HepG2 (cell line): ENCODE results near the gene CD58. TPM values are rescaled to one million over a fixed set of nuclear protein-coding genes. Genes with fewer than 3 reads are reported as not detected.
"Not testable (repeated sequence)": the region's sequence is repeated elsewhere in the genome, so short reads cannot be mapped to it uniquely, and the experiment has no call there.

Experiments
- ATAC-seq: fragments of 200-7000 bp; cut with Tn5 transposase; 3 replicates; pipeline ENCODE4 v1.9.1; 2020; ENCODE audit warnings: mild to moderate bottlenecking, moderate library complexity
- BruUV-seq: library from RNA; stranded (reverse); fragments of 400-500 nt; replicated peaks from 2 replicates; lab custom pipeline; 2021; lab: Mats Ljungman, UMichigan
- CTCF ChIA-PET: fragments of 300-600 bp; formaldehyde crosslinking; extraction: SDS; loops from one replicate; lab custom pipeline; 2021; ENCODE audit warnings: low total read pairs, inconsistent platforms, low intra/inter-chr PET ratio; lab: Yijun Ruan, JAX
- POLR2A ChIA-PET: fragments of 350-600 bp; sonication (Branson Sonifier 250); formaldehyde crosslinking; loops from one replicate; lab custom pipeline; 2020; ENCODE audit warnings: antibody characterized with exemption, inconsistent platforms; lab: Yijun Ruan, JAX
- DNase-seq: peaks from one replicate; pipeline ENCODE4 v3.0.0-alpha.2; 2015; ENCODE audit warnings: low spot score
- FAIRE-seq: peaks from 3 replicates; lab custom pipeline; 2011; peaks lifted over from hg19 to GRCh38; lab: Jason Lieb, UNC
- H2AFZ ChIP-seq: one replicate; pipeline ENCODE4 v1.6.1; 2011; ENCODE audit warnings: low read length, inconsistent platforms
- H3K27ac ChIP-seq: fragments of 300-600 bp; 3 replicates; pipeline ENCODE4 v1.8.0; 2011; ENCODE audit warnings: mixed run types, mild to moderate bottlenecking, mixed read lengths, low read length, inconsistent platforms; ENCODE audit not compliant: insufficient read depth; ENCODE audit errors: extremely low read length
- H3K27me3 ChIP-seq, 2 experiments: fragments of 200-600 bp in 1 of 2; 2 replicates in 1 of 2; 3 replicates in 1 of 2; pipeline versions ENCODE4 v1.6.0 to v1.8.0; 2011; ENCODE audit warnings: low read length in 2 of 2, mild to moderate bottlenecking in 2 of 2, moderate library complexity in 2 of 2, inconsistent platforms in 1 of 2; ENCODE audit not compliant: insufficient read depth in 2 of 2, control insufficient read depth in 1 of 2
- H3K36me3 ChIP-seq, 2 experiments: fragments of 200-600 bp in 1 of 2; replicated peaks in 1 of 2; 2 replicates in 1 of 2; 3 replicates in 1 of 2; pipeline versions ENCODE4 v1.5.1 to v1.8.0; 2011; ENCODE audit warnings: low read length in 2 of 2, inconsistent platforms in 1 of 2; ENCODE audit not compliant: insufficient read depth in 2 of 2, control insufficient read depth in 1 of 2
- H3K4me1 ChIP-seq: 2 replicates; pipeline ENCODE4 v1.5.1; 2012; ENCODE audit warnings: low read length, inconsistent platforms; ENCODE audit not compliant: insufficient read depth
- H3K4me2 ChIP-seq: 2 replicates; pipeline ENCODE4 v1.6.0; 2011; ENCODE audit warnings: low read depth, low read length, inconsistent platforms
- H3K4me3 ChIP-seq, 3 experiments: fragments of 200-600 bp in 1 of 3; sonication (generic), shearing (Covaris generic) in 1 of 3; replicated peaks in 1 of 3; 2 replicates each; pipeline ENCODE4 v1.5.1; 2011 to 2016; ENCODE audit warnings: low read length in 3 of 3, inconsistent platforms in 2 of 3, low read depth in 2 of 3, mild to moderate bottlenecking in 2 of 3, control low read depth in 1 of 3, mixed read lengths in 1 of 3; ENCODE audit not compliant: insufficient read depth in 1 of 3
- H3K79me2 ChIP-seq: one replicate; pipeline ENCODE4 v1.6.1; 2011; ENCODE audit warnings: low read length, inconsistent platforms; ENCODE audit not compliant: insufficient read depth
- H3K9ac ChIP-seq: 2 replicates; pipeline ENCODE4 v1.6.0; 2011; ENCODE audit warnings: mild to moderate bottlenecking, low read depth, low read length, inconsistent platforms; ENCODE audit not compliant: insufficient read depth
- H3K9me3 ChIP-seq: 2 replicates; pipeline ENCODE4 v1.5.1; 2012; ENCODE audit warnings: mild to moderate bottlenecking, low read length
- H4K20me1 ChIP-seq: 2 replicates; pipeline ENCODE4 v1.6.0; 2011; ENCODE audit warnings: inconsistent platforms, mild to moderate bottlenecking, low read length, moderate library complexity; ENCODE audit not compliant: insufficient read depth
- BRCA1 ChIP-seq: sonication (generic); formaldehyde crosslinking; IDR thresholded peaks from 2 replicates; pipeline ENCODE4 v1.4.0; 2020; ENCODE audit warnings: missing genetic modification reagents
- GATAD2A ChIP-seq: IDR thresholded peaks from 2 replicates; pipeline ENCODE4 v1.6.1; 2016
- PAF1 ChIP-seq: IDR thresholded peaks from 2 replicates; pipeline ENCODE4 v1.6.1; 2016; ENCODE audit warnings: missing genetic modification reagents, missing compliant biosample characterization
- SIN3B ChIP-seq: fragments of 150-350 bp; IDR thresholded peaks from 2 replicates; pipeline ENCODE4 v1.6.1; 2014; ENCODE audit warnings: low read length
- TP53 ChIP-seq: sonication (generic); formaldehyde crosslinking; conservative IDR thresholded peaks from 2 replicates; pipeline ENCODE4 v1.4.0; 2020; ENCODE audit warnings: missing genetic modification reagents
- ZNF777 ChIP-seq: sonication (generic); formaldehyde crosslinking; IDR thresholded peaks from 2 replicates; pipeline ENCODE4 v1.4.0; 2020; ENCODE audit warnings: missing genetic modification reagents
- WGBS: methylation state at CpG from one replicate; pipeline ENCODE4 v1.1.6; 2017; ENCODE audit warnings: low lambda C conversion rate; 5-methylcytosine and 5-hydroxymethylcytosine counted together
- in situ Hi-C: cut with HindIII; loops from 2 replicates; pipeline ENCODE4 v1.10.0; 2017; ENCODE audit warnings: low pct_unique_long_range_greater_than_20kb; ENCODE audit not compliant: extremely low pct_ligation_motif_present
- intact Hi-C: fragments of 100-400 bp; cut with micrococcal nuclease; formaldehyde crosslinking; loops from one replicate; pipeline ENCODE4 v1.10.0; 2022; ENCODE audit not compliant: unreplicated experiment
- polyA plus RNA-seq, 8 experiments: library from polyadenylated mRNA; depleted of rRNA in 3 of 8; stranded (reverse) in 7 of 8; unstranded in 1 of 8; fragments of >200 nt; fragmentation: Illumina TruSeq in 4 of 8; extraction: Trizol in 4 of 8; gene quantifications; 2 replicates each; pipeline versions ENCODE4 v1.2.1 to v1.2.3, GENCODE V29; 2011 to 2016; ENCODE audit warnings: low read depth in 4 of 8, missing spikeins in 1 of 8, mixed read lengths in 1 of 8; ENCODE audit not compliant: insufficient read depth in 1 of 8
- total RNA-seq, 5 experiments: library from RNA; depleted of rRNA; stranded (reverse); fragments of >200 nt; fragmentation: Illumina TruSeq; extraction: Trizol; gene quantifications; 2 replicates each; pipeline ENCODE4 v1.2.3, GENCODE V29; 2016; ENCODE audit warnings: low read depth in 1 of 5
- TF ChIP-seq, protein P1 (sequence below): sonication (generic); formaldehyde crosslinking; IDR thresholded peaks from 2 replicates; pipeline ENCODE4 v1.8.0; 2022; ENCODE audit warnings: missing genetic modification reagents, mild to moderate bottlenecking, moderate library complexity, borderline replicate concordance
- TF ChIP-seq, protein P2 (sequence below): IDR thresholded peaks from 2 replicates; pipeline ENCODE4 v1.6.1; 2016; ENCODE audit warnings: mild to moderate bottlenecking, missing biosample characterization, missing genetic modification reagents

The CD58 gene
- total and polyA plus RNA-seq, 2 of the 13 experiments (the other 11 are each of a cell fraction or from before 2014, with no cell fraction given) = 9.4 to 13.5 TPM

DNA sequence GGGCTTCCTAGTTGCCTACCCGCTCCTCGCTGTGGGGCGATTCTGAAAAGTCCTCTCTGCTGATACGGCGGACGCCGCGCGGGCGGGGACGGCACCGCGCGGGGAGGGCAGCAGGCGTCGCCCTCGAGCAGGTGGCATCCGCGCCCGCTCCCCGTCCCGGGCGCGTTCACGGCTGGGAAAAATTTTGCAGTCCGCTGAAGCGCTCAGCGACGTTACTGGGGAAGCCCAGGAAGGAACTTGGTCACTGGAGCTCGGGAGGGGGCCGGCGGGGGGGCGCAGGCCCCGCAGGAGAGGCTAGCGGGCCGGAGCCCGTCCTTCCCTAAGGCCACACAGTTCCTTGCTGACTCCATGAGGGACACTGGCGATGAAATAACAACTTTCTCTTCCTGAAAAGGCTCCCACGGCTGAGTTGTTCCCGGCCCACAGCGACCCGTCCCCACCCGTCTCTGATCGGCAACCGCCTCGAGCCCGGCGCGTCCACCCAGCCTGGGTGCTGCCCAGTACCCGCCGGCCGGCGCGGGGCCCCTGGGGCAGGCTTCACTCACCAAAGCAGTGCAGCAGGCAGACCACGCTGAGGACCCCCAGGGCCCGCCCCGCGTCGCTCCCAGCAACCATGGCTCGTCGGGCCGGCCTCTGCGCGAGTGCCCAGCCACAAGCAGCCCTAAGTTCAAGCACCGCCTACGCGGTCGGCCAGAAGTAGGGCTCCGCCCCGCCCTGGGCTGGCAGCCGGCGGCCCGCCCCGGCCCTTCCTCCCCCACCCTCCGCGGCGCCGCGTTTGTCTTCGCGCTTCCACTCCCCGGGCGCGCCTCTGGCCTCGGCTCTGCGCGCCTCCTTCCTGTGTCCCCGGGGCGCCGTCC is at the start of gene CD58 (continued):
- TF ChIP-seq, protein P1, sequence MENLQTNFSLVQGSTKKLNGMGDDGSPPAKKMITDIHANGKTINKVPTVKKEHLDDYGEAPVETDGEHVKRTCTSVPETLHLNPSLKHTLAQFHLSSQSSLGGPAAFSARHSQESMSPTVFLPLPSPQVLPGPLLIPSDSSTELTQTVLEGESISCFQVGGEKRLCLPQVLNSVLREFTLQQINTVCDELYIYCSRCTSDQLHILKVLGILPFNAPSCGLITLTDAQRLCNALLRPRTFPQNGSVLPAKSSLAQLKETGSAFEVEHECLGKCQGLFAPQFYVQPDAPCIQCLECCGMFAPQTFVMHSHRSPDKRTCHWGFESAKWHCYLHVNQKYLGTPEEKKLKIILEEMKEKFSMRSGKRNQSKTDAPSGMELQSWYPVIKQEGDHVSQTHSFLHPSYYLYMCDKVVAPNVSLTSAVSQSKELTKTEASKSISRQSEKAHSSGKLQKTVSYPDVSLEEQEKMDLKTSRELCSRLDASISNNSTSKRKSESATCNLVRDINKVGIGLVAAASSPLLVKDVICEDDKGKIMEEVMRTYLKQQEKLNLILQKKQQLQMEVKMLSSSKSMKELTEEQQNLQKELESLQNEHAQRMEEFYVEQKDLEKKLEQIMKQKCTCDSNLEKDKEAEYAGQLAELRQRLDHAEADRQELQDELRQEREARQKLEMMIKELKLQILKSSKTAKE (CRISPR knock-in tag) = no peak
- TF ChIP-seq ZNF777 (CRISPR knock-in tag) = peak; percentile 95
- no peak for TF ChIP-seq SIN3B
- 0 out of 2 replicates have a peak, but pooled peaks have one; percentile 74 for TF ChIP-seq BRCA1
- TF ChIP-seq GATAD2A = 0 out of 2 replicates have a peak, but pooled peaks have one; percentile 11
- TF ChIP-seq, protein P2, sequence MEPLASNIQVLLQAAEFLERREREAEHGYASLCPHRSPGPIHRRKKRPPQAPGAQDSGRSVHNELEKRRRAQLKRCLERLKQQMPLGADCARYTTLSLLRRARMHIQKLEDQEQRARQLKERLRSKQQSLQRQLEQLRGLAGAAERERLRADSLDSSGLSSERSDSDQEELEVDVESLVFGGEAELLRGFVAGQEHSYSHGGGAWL (CRISPR knock-in tag) = peak; percentile 80
- TF ChIP-seq PAF1 (CRISPR knock-in tag) = no peak
- no peak for TF ChIP-seq TP53 (CRISPR knock-in tag)

DNA sequence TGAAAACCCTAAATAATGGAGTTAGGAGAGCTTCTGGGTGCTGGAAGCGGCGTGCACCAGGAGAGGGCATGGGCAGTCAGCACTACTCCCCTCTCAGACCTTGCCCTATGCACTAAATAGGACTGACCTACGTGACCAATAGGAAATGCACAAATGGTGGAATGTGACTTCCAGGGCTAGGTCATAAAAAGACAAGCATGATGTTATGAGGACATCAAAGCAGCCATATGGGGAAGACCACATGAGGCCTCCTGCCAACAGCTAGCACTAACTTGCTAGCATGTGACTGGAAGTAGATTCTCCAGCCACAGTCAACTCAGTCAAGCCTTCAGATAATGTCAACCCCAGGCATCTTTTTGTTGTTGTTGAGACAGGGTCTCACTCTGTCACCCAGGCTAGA is 49.6 kb upstream of the CD58 start:
- in situ Hi-C loops, H3K9ac ChIP-seq, CTCF ChIA-PET, H3K27me3 ChIP-seq, H3K79me2 ChIP-seq, BruUV-seq, DNase-seq, H2AFZ ChIP-seq, H3K4me2 ChIP-seq, H4K20me1 ChIP-seq, FAIRE-seq, H3K9me3 ChIP-seq, POLR2A ChIA-PET, intact Hi-C loops, H3K4me3 ChIP-seq, H3K36me3 ChIP-seq, ATAC-seq, H3K27ac ChIP-seq: not testable (repeated sequence)
- 54% methylated on average over 3 of the region's 3 CpGs for WGBS
- peaks cover 12% of the 10 kb centered on the region for H3K4me1 ChIP-seq

DNA sequence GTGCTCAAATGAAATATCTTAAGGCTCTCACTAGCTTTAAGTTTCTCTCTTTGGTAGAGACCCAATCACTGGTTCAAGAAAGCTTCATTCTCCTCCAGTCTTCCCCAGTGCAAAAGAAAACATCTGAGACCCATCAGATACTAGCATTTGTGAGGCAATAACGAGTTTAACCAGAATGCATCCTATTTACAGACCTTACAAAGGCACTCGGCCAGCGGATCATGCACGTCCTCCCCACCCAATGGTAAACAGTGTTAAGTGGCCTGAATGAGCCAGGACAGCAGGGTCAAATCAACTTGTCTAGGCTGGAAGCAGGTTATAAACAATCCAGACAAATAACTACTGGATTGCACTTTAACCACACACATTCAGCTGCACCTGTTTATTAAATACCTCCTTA is 48.3 kb upstream of the CD58 start:
- H2AFZ ChIP-seq, H3K36me3 ChIP-seq, H3K9me3 ChIP-seq, H3K27me3 ChIP-seq, H3K27ac ChIP-seq, H3K4me1 ChIP-seq, H3K9ac ChIP-seq, DNase-seq, CTCF ChIA-PET, FAIRE-seq, BruUV-seq, H3K79me2 ChIP-seq, H3K4me3 ChIP-seq, intact Hi-C loops, POLR2A ChIA-PET, H3K4me2 ChIP-seq, ATAC-seq, in situ Hi-C loops, H4K20me1 ChIP-seq: not testable (repeated sequence)
- 0% methylated on average over 4 of the region's 4 CpGs for WGBS
